Kidney (tissue), 14 donors: ENCODE results near the gene TCF12. TPM values are rescaled to one million over a fixed set of nuclear protein-coding genes. Genes with fewer than 3 reads are reported as not detected.
A peak's percentile ranks its signal among the peaks of the same experiment; 100 is the strongest.

Experiments
- DNase-seq, 5 donors: peaks; one replicate each; pipeline ENCODE4 v3.0.0-alpha.2; 2013 to 2020
- FAIRE-seq: peaks from 2 replicates; lab custom pipeline; 2012; peaks lifted over from hg19 to GRCh38; lab: Jason Lieb, UNC
- H3K27ac ChIP-seq, 2 donors: one replicate each; pipeline ENCODE4 v1.7.0; 2013; ENCODE audit warnings: low read depth in 2 of 2, low read length in 2 of 2, inconsistent platforms in 1 of 2
- H3K27me3 ChIP-seq: one replicate; pipeline ENCODE4 v1.7.1; 2013; ENCODE audit warnings: low read length, inconsistent platforms; ENCODE audit not compliant: control insufficient read depth, insufficient read depth
- H3K36me3 ChIP-seq, 3 donors: one replicate each; pipeline versions ENCODE4 v1.7.0 to v1.7.1; 2013; ENCODE audit warnings: low read length in 3 of 3, control low read depth in 1 of 3, inconsistent platforms in 1 of 3; ENCODE audit not compliant: insufficient read depth in 3 of 3, control insufficient read depth in 2 of 3
- H3K4me1 ChIP-seq, 3 donors: one replicate each; pipeline versions ENCODE4 v1.7.0 to v1.7.1; 2013; ENCODE audit warnings: low read length in 3 of 3, inconsistent platforms in 1 of 3, low read depth in 1 of 3; ENCODE audit not compliant: control insufficient read depth in 2 of 3, insufficient read depth in 2 of 3
- H3K4me3 ChIP-seq, 3 donors: one replicate each; pipeline versions ENCODE4 v1.7.0 to v1.8.1; 2013; ENCODE audit warnings: low read length in 3 of 3, control low read depth in 1 of 3, inconsistent platforms in 1 of 3
- H3K9ac ChIP-seq, 3 donors: one replicate each; pipeline versions ENCODE4 v1.7.0 to v1.7.1; 2013; ENCODE audit warnings: low read length in 3 of 3, control low read depth in 1 of 3, inconsistent platforms in 1 of 3
- H3K9me3 ChIP-seq, 3 donors: one replicate each; pipeline versions ENCODE4 v1.7.0 to v1.7.1; 2013; ENCODE audit warnings: low read length in 3 of 3, control low read depth in 1 of 3, inconsistent platforms in 1 of 3; ENCODE audit not compliant: control insufficient read depth in 2 of 3, insufficient read depth in 1 of 3
- intact Hi-C: fragments of 100-400 bp; cut with DNase I; formaldehyde crosslinking; loops from one replicate; pipeline ENCODE4 v1.11.1; 2022
- polyA plus RNA-seq: library from polyadenylated mRNA; stranded (reverse); fragments of 350-450 nt; fragmentation: Illumina TruSeq; extraction: RNeasy Lipid Tissue Mini Kit (QIAGEN cat#74804); gene quantifications from one replicate; pipeline ENCODE4 v1.2.3, GENCODE V29; 2014; ENCODE audit warnings: low read depth, low replicate concordance; ENCODE audit not compliant: insufficient read depth
- total RNA-seq: library from RNA; stranded (reverse); fragmentation: NEBNext Ultra II Directional; extraction: Animal tissue kit (Norgen Biotek cat#: 25700); gene quantifications from one replicate; pipeline ENCODE4 v1.2.1, GENCODE V29; 2021
- TF ChIP-seq, protein P1 (sequence below): IDR thresholded peaks from 3 replicates; pipeline ENCODE4 v1.5.1; 2012; ENCODE audit warnings: mild to moderate bottlenecking, moderate library complexity, borderline replicate concordance; ENCODE audit not compliant: insufficient read depth; ENCODE audit errors: extremely low read depth
- donor health status: control.
- donor health status: control.
- donor health status: control.
- donor health status: control.
- donor health status: control.
- donor health status: DM: yes; HTN: yes; CAD: no.
- donor health status: Normal renal cell carcinoma (clear cell type).

The TCF12 gene
- total and polyA plus RNA-seq, 2 donors from 2014 or later: 16.3 to 116 TPM

DNA sequence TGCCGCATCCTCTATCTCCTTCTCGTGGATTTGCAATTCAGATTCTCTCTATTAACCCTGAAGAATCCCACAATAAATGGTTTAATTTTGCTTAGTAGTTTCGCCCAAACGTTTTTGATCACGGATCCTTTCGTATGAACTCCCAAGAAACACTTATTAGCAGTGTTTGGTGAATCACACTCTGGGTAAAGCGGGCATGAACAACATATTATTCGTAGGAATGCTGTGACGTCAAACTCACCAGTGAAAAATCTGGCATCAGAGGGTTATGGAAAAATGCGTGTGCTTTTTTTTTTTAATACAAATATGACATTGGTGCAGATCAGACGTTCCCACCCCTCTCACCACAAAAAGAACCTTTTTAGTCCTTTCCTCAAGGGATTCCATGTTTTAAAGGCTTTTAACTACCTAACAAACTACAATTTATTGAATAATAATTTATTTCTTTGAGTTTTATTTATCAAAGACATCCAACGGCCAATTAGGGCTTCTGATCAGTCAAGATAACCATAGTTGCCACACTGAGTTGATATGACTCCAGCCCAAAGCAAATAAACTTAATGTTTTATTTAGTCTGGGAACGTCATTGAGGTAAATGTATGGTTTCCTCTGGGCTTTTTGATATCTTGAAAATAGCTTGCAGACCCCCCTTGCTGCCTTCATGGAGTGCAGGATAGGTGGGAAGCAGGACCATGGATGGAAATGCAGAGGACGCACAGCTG, 412.3 kb downstream of the TCF12 start:
- H3K4me1 ChIP-seq: no peaks in the 10 kb centered on the region
- intact Hi-C loops: no loop called here
- no peak overlapping the region for H3K4me3 ChIP-seq
- no peaks in the 10 kb centered on the region for H3K9me3 ChIP-seq
- H3K27me3 ChIP-seq: no peaks in the 10 kb centered on the region
- TF ChIP-seq, protein P1, sequence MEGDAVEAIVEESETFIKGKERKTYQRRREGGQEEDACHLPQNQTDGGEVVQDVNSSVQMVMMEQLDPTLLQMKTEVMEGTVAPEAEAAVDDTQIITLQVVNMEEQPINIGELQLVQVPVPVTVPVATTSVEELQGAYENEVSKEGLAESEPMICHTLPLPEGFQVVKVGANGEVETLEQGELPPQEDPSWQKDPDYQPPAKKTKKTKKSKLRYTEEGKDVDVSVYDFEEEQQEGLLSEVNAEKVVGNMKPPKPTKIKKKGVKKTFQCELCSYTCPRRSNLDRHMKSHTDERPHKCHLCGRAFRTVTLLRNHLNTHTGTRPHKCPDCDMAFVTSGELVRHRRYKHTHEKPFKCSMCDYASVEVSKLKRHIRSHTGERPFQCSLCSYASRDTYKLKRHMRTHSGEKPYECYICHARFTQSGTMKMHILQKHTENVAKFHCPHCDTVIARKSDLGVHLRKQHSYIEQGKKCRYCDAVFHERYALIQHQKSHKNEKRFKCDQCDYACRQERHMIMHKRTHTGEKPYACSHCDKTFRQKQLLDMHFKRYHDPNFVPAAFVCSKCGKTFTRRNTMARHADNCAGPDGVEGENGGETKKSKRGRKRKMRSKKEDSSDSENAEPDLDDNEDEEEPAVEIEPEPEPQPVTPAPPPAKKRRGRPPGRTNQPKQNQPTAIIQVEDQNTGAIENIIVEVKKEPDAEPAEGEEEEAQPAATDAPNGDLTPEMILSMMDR: no peak
- FAIRE-seq (no peak), DNase-seq (peak in 1 of 5 donors; percentile 25)
- H3K27ac ChIP-seq: no peak overlapping the region
- no peak overlapping the region for H3K9ac ChIP-seq
- no peaks in the 10 kb centered on the region for H3K36me3 ChIP-seq

DNA sequence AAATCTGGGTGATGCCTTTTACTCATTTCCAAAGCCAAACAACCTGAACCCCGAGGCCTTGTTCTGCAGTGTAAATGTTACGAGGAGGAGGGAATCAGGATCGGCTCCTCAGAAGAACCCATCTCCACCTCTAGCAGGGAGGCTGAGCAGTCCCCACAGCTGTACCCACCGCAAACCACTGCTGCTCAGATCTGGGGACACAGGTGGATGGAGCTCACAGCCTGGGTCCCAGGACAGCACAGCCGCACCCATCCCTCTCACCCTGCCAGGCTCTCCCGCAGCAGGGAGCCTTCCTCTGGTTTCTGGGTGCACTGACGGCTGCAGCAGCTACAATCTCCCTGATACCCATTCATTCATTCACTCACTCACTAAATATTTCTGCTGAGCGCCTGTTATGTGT, 413.9 kb downstream of the TCF12 start:
- Histone ChIP-seq H3K9me3 (no peaks in the 10 kb centered on the region), H3K27me3 (no peaks in the 10 kb centered on the region), H3K9ac (no peak overlapping the region), H3K36me3 (no peaks in the 10 kb centered on the region), H3K4me3 (no peak overlapping the region), H3K27ac (no peak overlapping the region), H3K4me1 (no peaks in the 10 kb centered on the region)
- FAIRE-seq (no peak), DNase-seq (no peak)
- intact Hi-C loops: no loop called here
- TF ChIP-seq, protein P1: no peak

DNA sequence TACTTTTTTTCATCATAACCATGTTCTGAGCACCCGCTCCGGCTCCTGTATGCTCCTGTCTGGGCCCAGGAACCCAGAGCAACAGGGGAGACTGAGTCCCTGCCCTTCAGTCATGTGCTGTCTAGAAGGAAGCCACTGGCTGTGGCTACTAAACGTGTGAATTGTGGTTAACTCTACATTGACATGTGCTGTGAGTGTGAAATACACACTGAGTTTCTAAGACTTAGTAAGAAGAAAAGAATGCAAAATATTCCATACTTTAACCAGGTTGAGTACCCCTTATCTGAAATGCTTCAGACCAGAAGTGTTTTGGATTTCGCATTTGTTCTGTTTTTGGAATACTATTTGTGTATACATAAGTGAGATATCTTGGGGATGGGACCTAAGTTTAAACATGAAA, 415.0 kb downstream of the TCF12 start:
- no peak overlapping the region for H3K9ac ChIP-seq
- H3K27me3 ChIP-seq: no peaks in the 10 kb centered on the region
- FAIRE-seq (no peak), DNase-seq (no peak)
- no peaks in the 10 kb centered on the region for H3K9me3 ChIP-seq
- no peak overlapping the region for H3K4me3 ChIP-seq
- H3K4me1 ChIP-seq: no peaks in the 10 kb centered on the region
- no peak overlapping the region for H3K27ac ChIP-seq
- TF ChIP-seq, protein P1: no peak
- intact Hi-C loops: no loop called here
- no peaks in the 10 kb centered on the region for H3K36me3 ChIP-seq

DNA sequence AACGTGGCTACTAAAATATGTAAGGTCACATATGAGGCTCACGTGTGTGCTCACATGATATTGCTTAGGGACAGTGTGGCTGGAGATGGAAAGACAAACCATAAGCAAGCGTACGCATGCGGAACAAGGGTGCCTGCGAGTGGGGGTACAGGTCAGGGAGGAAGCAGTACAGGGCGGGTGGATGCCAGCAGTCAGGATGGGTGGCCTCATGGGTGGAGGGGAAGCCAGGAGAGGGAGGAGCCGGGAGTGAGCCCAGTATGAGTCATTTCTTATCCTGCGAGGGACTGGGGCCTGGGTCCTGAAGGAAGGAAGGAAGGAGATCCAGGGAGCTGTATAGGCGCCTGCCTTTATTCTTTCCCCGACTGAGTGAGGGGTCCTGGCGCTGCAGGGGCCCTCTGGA, 415.8 kb downstream of the TCF12 start:
- no peaks in the 10 kb centered on the region for H3K36me3 ChIP-seq
- H3K4me1 ChIP-seq: no peaks in the 10 kb centered on the region
- no peaks in the 10 kb centered on the region for H3K9me3 ChIP-seq
- no peaks in the 10 kb centered on the region for H3K27me3 ChIP-seq
- no peak overlapping the region for H3K4me3 ChIP-seq
- intact Hi-C loops: no loop called here
- TF ChIP-seq, protein P1: no peak
- no peak overlapping the region for H3K9ac ChIP-seq
- DNase-seq (no peak), FAIRE-seq (no peak)
- no peak overlapping the region for H3K27ac ChIP-seq
